GM12801 (cell line): ENCODE data around the gene DNAJC5.

Experiments
- TF ChIP-seq, protein P1 (sequence below): IDR thresholded peaks from one replicate; pipeline ENCODE4 v1.5.1; 2011; ENCODE audit warnings: control low read depth; ENCODE audit not compliant: insufficient read length; ENCODE audit errors: extremely low read depth

The DNAJC5 gene

DNA sequence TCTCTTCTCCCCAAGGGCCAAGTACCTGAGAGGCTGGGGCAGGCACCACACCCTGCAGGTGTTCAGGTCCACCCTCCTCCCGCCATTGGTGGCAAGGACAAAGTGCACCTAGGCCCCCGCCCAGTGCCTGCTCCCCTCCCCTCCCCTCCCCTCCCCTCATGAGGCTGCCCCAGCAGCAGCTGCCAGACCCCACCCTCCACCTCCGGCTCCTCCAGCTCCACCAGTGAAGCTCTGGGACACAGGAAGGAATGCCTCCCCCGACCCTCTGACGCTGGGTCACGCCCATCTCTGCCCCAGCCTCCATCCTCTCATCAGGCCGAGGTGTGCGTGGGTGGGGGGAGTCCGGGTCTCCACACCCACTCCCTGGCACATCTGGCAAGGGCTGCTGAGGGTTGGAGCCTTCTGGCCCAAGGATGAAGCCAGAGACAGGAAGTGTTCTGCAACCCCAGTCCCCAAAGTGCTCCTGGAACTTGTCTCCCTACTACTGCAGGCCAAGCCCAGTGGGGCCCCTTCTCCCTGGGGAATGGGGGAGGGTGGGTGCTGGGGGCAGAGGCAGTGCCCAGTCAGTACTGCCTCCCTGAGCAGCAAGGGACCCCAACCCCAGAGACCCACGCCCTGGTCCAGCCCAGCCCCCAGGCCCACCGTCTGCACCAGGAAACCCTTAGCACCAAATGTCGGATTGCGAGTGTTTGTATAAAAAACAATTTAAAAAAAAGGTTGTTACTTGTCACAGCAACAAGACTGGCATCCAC lies 62.9 kb downstream of the DNAJC5 start:
- TF ChIP-seq, protein P1, sequence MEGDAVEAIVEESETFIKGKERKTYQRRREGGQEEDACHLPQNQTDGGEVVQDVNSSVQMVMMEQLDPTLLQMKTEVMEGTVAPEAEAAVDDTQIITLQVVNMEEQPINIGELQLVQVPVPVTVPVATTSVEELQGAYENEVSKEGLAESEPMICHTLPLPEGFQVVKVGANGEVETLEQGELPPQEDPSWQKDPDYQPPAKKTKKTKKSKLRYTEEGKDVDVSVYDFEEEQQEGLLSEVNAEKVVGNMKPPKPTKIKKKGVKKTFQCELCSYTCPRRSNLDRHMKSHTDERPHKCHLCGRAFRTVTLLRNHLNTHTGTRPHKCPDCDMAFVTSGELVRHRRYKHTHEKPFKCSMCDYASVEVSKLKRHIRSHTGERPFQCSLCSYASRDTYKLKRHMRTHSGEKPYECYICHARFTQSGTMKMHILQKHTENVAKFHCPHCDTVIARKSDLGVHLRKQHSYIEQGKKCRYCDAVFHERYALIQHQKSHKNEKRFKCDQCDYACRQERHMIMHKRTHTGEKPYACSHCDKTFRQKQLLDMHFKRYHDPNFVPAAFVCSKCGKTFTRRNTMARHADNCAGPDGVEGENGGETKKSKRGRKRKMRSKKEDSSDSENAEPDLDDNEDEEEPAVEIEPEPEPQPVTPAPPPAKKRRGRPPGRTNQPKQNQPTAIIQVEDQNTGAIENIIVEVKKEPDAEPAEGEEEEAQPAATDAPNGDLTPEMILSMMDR, result no peak

DNA sequence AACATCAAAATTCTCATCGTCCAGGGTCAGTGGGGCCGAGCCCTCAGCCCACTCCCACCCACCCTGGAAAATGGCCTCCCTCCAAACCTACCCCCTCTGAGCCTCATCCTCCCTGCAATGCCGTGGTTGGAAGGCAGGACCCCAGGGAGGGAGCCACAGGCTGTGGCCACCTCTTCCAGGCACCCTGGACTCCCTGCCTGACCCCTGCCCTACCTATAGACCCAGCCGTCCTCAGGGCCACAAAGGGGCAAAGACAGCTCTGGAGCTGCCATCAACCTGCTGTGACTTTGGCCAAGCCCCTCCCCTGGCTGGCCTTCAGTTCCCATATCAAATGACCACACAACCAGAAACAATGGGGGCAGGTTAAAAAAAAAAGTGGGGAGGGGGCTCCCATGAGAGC lies 63.5 kb downstream of the DNAJC5 start:
- TF ChIP-seq, protein P1, result no peak

DNA sequence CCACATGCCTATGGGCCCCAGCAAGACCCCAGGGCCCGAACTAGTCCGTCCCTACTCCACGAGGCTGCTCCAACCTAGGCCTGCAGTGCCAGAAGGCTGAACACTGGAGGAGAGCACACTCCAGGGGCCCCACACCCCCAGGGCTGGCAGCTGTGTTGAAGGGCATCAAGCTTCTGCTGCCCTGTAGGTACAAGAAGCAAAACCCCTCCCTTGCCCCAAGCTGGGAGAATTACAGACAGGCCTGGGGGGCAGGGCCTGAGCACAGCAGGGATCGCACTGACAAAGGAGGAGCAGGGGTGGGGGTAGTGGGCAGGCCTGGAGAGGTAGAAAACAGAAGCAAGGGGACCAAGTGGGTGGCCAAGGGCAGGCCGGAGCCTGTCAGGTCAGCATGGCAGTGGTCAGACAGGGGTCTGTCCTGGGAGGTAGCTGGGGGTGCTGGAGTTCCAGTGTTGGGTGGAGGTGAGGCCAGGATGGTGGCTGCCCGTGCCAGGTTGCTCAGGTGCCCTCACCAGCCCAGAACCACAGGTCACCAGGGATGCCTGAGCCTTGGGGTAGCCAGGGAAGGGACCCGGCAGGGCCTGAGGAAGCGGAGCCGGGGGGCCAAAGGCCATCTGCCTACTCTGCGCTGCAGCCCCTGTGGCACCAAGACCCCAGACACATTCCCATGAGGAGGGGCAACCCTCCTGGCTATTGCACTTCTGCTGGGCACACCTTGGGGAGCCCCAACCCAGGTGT lies 64.2 kb downstream of the DNAJC5 start:
- TF ChIP-seq, protein P1, result no peak

DNA sequence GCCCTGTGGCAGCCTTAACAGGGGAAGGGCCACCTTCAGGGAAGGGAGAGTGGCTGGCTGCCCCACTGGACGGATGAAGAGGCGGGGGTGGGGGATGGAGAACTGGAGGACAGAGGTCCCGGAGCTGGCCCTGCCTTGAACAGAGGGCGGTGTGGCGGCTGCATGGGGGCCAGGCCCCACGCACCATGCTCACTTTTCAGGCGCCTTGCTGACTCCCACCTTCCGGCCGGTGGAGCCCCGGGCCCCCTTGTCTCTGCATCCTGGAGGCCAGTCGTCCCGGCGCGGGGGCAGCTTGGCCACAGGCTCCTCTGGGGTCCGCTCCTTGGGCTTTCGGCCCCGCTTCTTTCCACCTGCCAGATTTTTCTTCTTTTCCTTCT lies 64.8 kb downstream of the DNAJC5 start:
- TF ChIP-seq, protein P1, result no peak

DNA sequence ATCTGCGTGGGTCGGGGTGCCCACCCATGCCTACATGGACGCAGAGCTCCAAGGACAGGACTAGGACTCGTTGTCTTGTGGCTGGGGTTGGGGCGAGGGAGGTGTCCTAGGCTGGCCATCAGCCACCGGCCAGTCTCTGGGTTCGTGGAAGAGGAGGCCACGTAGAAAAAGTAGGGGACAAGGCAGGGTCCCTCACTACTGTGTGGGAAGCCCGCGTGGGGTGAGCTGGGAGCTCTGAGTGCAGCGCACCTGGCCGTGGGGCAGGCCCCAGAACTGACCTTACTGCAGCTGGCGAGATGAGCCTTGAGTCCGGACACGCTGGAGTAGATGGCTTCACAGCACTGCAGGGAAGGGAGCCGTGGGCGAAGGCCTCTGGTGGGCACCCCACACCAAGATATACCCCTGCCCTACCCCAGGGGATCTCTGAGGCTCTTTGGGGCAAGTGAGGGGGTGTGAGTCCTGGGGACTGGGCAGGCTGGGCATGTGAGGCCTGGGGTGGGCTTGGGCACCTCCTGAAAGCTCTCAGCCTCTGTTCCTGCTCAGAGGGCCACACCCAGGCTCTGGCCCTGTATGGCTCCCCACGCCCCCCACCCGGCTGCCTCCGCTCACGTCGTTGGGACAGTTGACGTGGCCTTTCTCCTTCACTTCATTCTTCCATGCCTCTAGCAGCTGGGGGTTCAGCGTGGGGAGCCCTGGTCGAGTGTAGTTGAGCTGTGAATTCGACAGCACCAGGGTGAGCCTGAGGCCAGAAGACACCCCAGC lies 66.9 kb downstream of the DNAJC5 start:
- TF ChIP-seq, protein P1, result no peak

DNA sequence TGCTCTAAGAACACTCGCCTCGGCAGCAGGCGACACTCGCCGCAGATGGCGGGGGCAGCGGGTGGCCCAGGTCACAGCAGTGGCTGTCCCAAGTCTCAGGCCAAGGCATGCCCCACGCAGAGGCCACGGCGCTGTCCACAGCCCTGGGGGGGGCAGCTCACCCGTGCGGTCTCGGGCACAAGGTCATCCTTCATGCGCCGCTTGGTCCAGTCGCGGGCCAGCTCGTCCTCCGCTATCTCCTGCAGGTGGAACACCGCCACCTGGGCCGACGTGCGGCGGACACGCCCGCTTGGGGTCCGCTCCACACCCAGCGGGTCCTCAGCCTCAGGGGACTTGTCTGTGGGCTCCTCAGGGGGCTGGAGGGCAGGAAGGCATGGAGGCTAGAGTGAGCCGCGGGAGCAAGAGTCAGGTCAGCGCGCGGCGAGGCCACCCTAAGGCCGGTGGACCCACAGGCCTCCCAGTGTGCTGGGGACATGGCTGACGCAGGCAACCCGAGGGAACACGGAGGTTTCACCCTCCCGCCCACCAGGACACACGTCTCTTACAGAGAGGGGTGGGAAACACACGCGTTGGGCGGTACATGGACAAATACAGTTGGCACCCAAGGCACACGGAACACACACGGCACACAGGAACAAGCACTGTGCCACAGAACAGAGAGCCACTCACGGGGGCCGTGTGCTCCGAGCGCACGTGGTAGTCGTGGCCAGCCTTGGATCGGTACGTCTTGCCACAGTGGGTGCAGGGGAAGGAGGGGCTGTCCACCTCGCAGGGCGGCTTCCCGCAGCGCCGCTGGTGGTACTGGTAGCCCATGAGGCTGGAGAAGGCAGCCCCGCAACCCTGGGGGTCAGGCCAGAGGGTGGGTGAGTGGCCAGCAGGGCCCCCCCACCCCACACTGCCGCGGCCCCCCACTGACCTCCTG lies 67.8 kb downstream of the DNAJC5 start:
- TF ChIP-seq, protein P1, result no peak
